ENCODE data around the gene SCP2D1. TPM values are rescaled to one million over a fixed set of nuclear protein-coding genes. Genes with fewer than 3 reads are reported as not detected.

Gene SCP2D1
- total RNA-seq, 4 donors from 2014 or later: not detected

GRCh38 chr20:18815194-18815942 is 1.8 kb downstream of the SCP2D1 start:
- TF ChIP-seq POLR2A (IDR thresholded peaks at IDR 0.05) (no peak), CTCF (IDR thresholded peaks at IDR 0.05) (no peak)
- H3K4me3 ChIP-seq: no peak overlapping the region
- H3K36me3 ChIP-seq: no peaks in the 10 kb centered on the region
- no peaks in the 10 kb centered on the region for H3K27me3 ChIP-seq
- H3K9me3 ChIP-seq: no peaks in the 10 kb centered on the region
- no peak for DNase-seq
- no peaks in the 10 kb centered on the region for H3K4me1 ChIP-seq
- no peak overlapping the region for H3K27ac ChIP-seq

- no peaks in the 10 kb centered on the region for H3K9me3 ChIP-seq
- no peaks in the 10 kb centered on the region for H3K27me3 ChIP-seq
- H3K4me3 ChIP-seq: no peak overlapping the region
- TF ChIP-seq POLR2A (IDR thresholded peaks at IDR 0.05): no peak
- no peak for TF ChIP-seq CTCF (IDR thresholded peaks at IDR 0.05)
- peak overlapping the region in 1 of 4 donors; percentile 77 for H3K27ac ChIP-seq
- H3K36me3 ChIP-seq: no peaks in the 10 kb centered on the region
- DNase-seq: no peak
- no peaks in the 10 kb centered on the region for H3K4me1 ChIP-seq
These were observed 9.2 kb downstream of the SCP2D1 start for GRCh38 chr20:18822832-18823231.

GRCh38 chr20:18831830-18832499 is 18.4 kb downstream of the SCP2D1 start:
- no peaks in the 10 kb centered on the region for H3K27me3 ChIP-seq
- peak overlapping the region in 1 of 4 donors; percentile 59 for H3K27ac ChIP-seq
- no peaks in the 10 kb centered on the region for H3K9me3 ChIP-seq
- no peak overlapping the region for H3K4me3 ChIP-seq
- no peak for DNase-seq
- no peaks in the 10 kb centered on the region for H3K4me1 ChIP-seq
- H3K36me3 ChIP-seq: no peaks in the 10 kb centered on the region
- no peak for TF ChIP-seq POLR2A (IDR thresholded peaks at IDR 0.05)
- no peak for TF ChIP-seq CTCF (IDR thresholded peaks at IDR 0.05)

GRCh38 chr20:18832546-18833200 is 19.1 kb downstream of the SCP2D1 start:
- H3K27ac ChIP-seq: peak overlapping the region in 1 of 4 donors; percentile 59

More at GRCh38 chr20:18832546-18833200, 19.1 kb downstream of the SCP2D1 start:
- no peaks in the 10 kb centered on the region for H3K36me3 ChIP-seq
- no peaks in the 10 kb centered on the region for H3K27me3 ChIP-seq
- H3K4me1 ChIP-seq: no peaks in the 10 kb centered on the region
- DNase-seq: no peak
- H3K9me3 ChIP-seq: no peaks in the 10 kb centered on the region
- TF ChIP-seq CTCF (IDR thresholded peaks at IDR 0.05) (no peak), POLR2A (IDR thresholded peaks at IDR 0.05) (no peak)
- no peak overlapping the region for H3K4me3 ChIP-seq

All from Peyer's patch (tissue), 4 donors.